ENCODE data around the gene CYTL1. TPM values are rescaled to one million over a fixed set of nuclear protein-coding genes. Genes with fewer than 3 reads are reported as not detected.
"Not testable (repeated sequence)": the region's sequence is repeated elsewhere in the genome, so short reads cannot be mapped to it uniquely, and the experiment has no call there.

Gene CYTL1
- polyA plus RNA-seq, 1 experiment = not detected

DNA sequence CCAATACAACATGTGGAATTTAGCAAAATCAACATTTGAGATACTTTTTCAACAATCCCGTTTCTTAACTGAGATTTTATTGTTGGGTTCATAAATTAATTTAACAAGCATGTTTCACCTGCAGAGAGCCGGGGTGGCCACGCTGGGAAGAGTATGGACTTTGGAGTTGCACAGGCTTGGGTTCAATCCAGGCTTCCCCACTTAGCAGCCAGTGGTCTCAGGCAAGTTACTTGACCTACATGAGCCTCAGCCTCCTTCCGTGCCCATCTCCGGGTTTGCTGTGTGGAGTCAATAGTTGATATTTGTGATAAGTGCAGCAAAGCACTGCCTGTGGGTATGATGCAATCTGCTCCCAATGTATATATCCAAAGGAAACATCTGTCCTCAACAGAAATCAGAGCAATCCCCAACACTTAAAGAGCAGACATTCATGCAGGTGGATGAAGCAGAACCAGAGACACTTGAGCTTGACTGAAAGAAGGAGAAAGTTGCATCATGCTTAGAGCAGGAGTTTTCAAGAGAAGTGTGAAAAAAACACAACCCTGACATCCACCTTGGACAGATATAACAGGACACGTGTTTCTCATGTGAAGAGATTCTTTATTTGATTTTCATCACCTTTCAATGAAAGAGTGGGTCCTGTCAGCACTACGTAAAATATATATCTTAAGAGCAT is 5.1 kb downstream of the CYTL1 start:
- no peaks in the 10 kb centered on the region for H3K36me3 ChIP-seq (ENCODE audit: control insufficient read depth, insufficient read depth, low read length)
- CTCF ChIA-PET = no interaction called here
- POLR2A ChIA-PET = no interaction called here
- TF ChIP-seq, protein P1, sequence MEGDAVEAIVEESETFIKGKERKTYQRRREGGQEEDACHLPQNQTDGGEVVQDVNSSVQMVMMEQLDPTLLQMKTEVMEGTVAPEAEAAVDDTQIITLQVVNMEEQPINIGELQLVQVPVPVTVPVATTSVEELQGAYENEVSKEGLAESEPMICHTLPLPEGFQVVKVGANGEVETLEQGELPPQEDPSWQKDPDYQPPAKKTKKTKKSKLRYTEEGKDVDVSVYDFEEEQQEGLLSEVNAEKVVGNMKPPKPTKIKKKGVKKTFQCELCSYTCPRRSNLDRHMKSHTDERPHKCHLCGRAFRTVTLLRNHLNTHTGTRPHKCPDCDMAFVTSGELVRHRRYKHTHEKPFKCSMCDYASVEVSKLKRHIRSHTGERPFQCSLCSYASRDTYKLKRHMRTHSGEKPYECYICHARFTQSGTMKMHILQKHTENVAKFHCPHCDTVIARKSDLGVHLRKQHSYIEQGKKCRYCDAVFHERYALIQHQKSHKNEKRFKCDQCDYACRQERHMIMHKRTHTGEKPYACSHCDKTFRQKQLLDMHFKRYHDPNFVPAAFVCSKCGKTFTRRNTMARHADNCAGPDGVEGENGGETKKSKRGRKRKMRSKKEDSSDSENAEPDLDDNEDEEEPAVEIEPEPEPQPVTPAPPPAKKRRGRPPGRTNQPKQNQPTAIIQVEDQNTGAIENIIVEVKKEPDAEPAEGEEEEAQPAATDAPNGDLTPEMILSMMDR (IDR thresholded peaks at IDR 0.05; ENCODE audit: insufficient read depth, low read depth, low read length) = no peak
- no peak for DNase-seq (ENCODE audit: low read depth)
- H3K4me3 ChIP-seq (ENCODE audit: low read depth, low read length) = no peak overlapping the region
- H3K27me3 ChIP-seq (ENCODE audit: control insufficient read depth, insufficient read depth, low read length) = peaks cover 13% of the 10 kb centered on the region

DNA sequence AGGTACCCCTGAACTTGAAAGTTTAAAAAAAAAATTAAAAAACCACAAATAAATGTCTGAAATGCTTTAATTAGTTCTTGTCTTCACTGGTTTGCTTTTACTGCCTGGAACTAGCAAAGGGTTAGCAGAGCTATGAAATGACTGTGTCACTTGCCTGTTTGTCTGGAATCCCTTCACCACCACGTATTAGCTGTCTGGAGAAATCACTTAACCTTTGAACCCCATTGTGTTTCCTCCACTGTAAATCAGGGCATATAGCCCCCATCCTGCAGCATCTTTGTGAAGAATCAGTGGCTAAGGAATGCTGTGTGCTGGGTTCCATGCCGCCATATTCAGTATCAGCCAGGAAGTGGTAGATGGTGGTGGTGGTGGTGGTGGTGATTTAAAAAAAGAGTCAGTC is 6.3 kb downstream of the CYTL1 start:
- Histone ChIP-seq H3K27me3 (ENCODE audit: control insufficient read depth, insufficient read depth, low read length) (peaks cover 13% of the 10 kb centered on the region), H3K4me3 (ENCODE audit: low read depth, low read length) (no peak overlapping the region), H3K36me3 (ENCODE audit: control insufficient read depth, insufficient read depth, low read length) (no peaks in the 10 kb centered on the region)
- TF ChIP-seq, protein P1 (IDR thresholded peaks at IDR 0.05; ENCODE audit: insufficient read depth, low read depth, low read length) = no peak
- no peak for DNase-seq (ENCODE audit: low read depth)
- ChIA-PET POLR2A (no interaction called here), CTCF (interaction anchor here (1.3 kb wide), 1 partner anchor 9 kb away, joined by 4 read pairs; no protein-coding TSS in a partner anchor)

DNA sequence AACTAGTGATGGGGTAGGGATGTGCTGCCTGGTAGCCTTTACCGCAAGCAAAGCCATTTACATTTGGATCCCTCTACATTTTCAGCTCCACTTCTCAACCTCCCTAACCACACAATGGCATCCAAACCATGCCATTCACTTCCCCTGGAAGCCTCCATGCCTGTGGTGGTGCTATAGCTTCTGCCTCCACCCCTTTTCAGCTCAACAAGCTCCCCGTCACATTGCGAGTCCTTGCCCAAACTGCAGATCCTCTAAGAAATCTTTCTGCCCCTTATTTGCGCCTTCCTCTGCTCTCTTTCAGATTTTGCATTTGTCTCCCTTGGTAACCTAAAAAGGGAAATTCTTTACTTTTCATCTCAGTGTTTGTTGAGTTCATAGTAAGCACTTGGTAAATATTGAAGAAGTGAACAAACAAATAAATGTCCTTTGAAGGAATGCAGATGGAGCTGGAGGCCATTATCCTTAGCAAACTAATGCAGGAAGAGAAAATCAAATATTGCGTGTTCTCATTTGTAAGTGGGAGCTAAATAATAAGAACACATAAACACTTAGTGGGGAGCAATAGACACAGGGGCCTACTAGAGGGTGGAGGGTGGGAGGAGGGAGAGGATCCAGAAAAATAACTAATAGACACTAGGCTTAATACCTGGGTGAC is 6.9 kb downstream of the CYTL1 start:
- no peak overlapping the region for H3K4me3 ChIP-seq (ENCODE audit: low read depth, low read length)
- CTCF ChIA-PET = interaction anchor here (1.3 kb wide), 1 partner anchor 9 kb away, joined by 4 read pairs; no protein-coding TSS in a partner anchor
- TF ChIP-seq, protein P1 (IDR thresholded peaks at IDR 0.05; ENCODE audit: insufficient read depth, low read depth, low read length) = no peak
- no peak for DNase-seq (ENCODE audit: low read depth)
- no peaks in the 10 kb centered on the region for H3K36me3 ChIP-seq (ENCODE audit: control insufficient read depth, insufficient read depth, low read length)
- POLR2A ChIA-PET = no interaction called here
- peaks cover 13% of the 10 kb centered on the region for H3K27me3 ChIP-seq (ENCODE audit: control insufficient read depth, insufficient read depth, low read length)

DNA sequence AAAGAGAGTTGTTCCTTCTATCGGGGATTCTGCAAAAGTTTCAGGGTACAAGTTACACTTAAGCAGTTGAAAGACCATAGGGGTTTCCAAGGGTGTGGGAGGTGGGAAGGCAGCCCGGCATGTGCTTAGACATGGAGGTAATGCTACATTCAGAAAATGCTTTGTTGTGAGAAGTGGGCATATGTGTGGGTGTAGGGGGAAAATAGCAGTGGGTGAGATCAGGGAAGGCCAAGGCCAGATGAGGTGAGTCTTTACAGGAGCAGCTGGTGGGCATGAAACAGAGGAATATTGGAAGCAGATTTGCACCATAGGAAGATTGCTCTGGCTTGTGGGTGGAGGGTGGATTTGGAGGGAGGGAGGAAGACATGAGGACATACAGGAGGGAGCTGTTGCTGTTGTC is 8.3 kb downstream of the CYTL1 start:
- POLR2A ChIA-PET = no interaction called here
- H3K27me3 ChIP-seq (ENCODE audit: control insufficient read depth, insufficient read depth, low read length) = peaks cover 8% of the 10 kb centered on the region
- no peak overlapping the region for H3K4me3 ChIP-seq (ENCODE audit: low read depth, low read length)
- no peak for DNase-seq (ENCODE audit: low read depth)
- CTCF ChIA-PET = no interaction called here
- H3K36me3 ChIP-seq (ENCODE audit: control insufficient read depth, insufficient read depth, low read length) = no peaks in the 10 kb centered on the region
- TF ChIP-seq, protein P1 (IDR thresholded peaks at IDR 0.05; ENCODE audit: insufficient read depth, low read depth, low read length) = no peak

DNA sequence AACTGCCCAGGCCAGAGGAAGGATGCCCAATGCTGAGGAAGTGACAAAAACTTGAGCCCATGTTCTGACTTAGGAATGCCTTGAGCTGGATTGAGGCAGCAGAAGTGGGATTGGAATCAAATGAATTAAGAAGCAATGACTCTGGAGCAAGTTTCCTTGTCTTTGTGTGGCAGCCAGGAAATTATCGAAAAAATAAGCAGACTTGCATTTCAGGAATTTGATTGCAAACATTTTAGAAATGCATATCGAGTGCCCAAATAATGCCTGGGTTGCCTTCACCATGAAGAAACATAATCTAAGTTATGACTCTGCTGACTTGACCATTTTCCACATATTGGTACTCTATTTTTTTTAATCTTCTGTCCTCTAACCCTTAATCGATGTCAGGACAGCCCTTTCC is 9.5 kb downstream of the CYTL1 start:
- peaks cover 8% of the 10 kb centered on the region for H3K27me3 ChIP-seq (ENCODE audit: control insufficient read depth, insufficient read depth, low read length)
- TF ChIP-seq, protein P1 (IDR thresholded peaks at IDR 0.05; ENCODE audit: insufficient read depth, low read depth, low read length) = no peak
- DNase-seq (ENCODE audit: low read depth) = no peak

DNA sequence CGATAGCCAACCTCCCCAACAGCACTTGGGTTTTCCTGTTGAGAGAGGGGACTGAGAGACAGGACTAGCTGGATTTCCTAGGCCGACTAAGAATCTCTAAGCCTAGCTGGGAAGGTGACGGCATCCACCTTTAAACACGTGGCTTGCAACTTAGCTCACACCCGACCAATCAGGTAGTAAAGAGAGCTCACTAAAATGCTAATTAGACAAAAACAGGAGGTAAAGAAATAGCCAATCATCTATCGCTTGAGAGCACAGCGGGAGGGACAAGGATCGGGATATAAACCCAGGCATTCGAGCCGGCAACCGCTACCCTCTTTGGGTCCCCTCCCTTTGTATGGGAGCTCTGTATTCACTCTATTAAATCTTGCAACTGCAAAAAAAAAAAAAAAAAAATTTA is 12.3 kb downstream of the CYTL1 start:
- peaks cover 18% of the 10 kb centered on the region for H3K27me3 ChIP-seq (ENCODE audit: control insufficient read depth, insufficient read depth, low read length)
- H3K36me3 ChIP-seq (ENCODE audit: control insufficient read depth, insufficient read depth, low read length); POLR2A ChIA-PET; DNase-seq (ENCODE audit: low read depth); H3K4me3 ChIP-seq (ENCODE audit: low read depth, low read length); CTCF ChIA-PET: not testable (repeated sequence)

More for the DNA sequence above, 9.5 kb downstream of the CYTL1 start:
- POLR2A ChIA-PET = no interaction called here
- Histone ChIP-seq H3K36me3 (ENCODE audit: control insufficient read depth, insufficient read depth, low read length) (no peaks in the 10 kb centered on the region), H3K4me3 (ENCODE audit: low read depth, low read length) (no peak overlapping the region)
- CTCF ChIA-PET = no interaction called here
